ENCODE data around the gene LRRC56.

Gene LRRC56

DNA sequence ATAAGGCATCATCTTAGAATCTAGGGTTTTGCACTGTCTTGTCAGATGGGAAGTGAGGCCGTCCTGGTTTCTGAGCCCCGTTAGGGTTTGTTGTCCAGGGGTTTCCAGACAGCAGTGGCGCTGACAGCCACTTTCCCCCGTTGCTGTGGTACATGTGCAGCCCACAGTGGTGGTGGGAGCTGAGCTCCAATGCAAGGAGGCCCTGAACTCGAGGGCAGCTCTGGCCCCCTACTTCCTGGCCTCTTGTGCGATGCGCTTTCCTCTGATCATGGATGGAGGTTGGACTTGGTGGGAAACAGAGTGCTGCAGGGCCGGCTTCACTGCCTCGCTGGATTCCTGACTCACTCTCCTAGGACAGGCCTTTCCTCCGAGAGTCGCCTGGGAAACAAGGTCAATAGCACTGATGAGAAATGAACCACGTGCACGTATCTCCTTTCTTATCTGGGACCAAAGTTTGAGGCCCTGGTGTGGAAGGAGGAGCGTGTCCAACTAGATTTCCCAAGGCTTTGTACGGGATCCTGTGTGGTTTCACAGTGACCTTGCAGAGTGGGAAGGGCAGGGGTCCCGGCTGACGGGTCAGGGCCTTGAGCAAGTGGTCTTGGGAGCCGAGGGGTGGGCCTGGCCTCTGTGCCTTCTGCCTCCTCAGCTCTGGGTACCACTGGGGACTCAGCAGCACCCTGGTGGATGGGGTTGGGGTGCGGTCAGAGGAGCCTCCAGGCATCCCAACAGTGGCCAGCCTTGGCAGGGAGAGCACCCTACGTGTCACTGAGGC is 42.7 kb downstream of the LRRC56 start:
- Histone ChIP-seq H3K27ac (ENCODE audit: low read length) (no peak overlapping the region), H3K36me3 (ENCODE audit: control insufficient read depth, low read depth, low read length) (peaks cover 19% of the 10 kb centered on the region), H3K4me1 (ENCODE audit: control insufficient read depth, low read depth, low read length) (peaks cover 7% of the 10 kb centered on the region), H3K9me3 (ENCODE audit: control insufficient read depth, low read depth, low read length) (no peaks in the 10 kb centered on the region), H3K9ac (ENCODE audit: low read length) (no peak overlapping the region), H3K4me3 (ENCODE audit: low read length) (no peak overlapping the region), H3K27me3 (ENCODE audit: control insufficient read depth, insufficient read depth, low read length) (peaks cover 6% of the 10 kb centered on the region)

GRCh38 chr11:581342-581741 is 44.0 kb downstream of the LRRC56 start:
- Histone ChIP-seq H3K9ac (ENCODE audit: low read length) (no peak overlapping the region), H3K27me3 (ENCODE audit: control insufficient read depth, insufficient read depth, low read length) (no peaks in the 10 kb centered on the region), H3K36me3 (ENCODE audit: control insufficient read depth, low read depth, low read length) (peaks cover 22% of the 10 kb centered on the region), H3K27ac (ENCODE audit: low read length) (no peak overlapping the region), H3K4me3 (ENCODE audit: low read length) (no peak overlapping the region), H3K4me1 (ENCODE audit: control insufficient read depth, low read depth, low read length) (peaks cover 6% of the 10 kb centered on the region), H3K9me3 (ENCODE audit: control insufficient read depth, low read depth, low read length) (no peaks in the 10 kb centered on the region)

DNA sequence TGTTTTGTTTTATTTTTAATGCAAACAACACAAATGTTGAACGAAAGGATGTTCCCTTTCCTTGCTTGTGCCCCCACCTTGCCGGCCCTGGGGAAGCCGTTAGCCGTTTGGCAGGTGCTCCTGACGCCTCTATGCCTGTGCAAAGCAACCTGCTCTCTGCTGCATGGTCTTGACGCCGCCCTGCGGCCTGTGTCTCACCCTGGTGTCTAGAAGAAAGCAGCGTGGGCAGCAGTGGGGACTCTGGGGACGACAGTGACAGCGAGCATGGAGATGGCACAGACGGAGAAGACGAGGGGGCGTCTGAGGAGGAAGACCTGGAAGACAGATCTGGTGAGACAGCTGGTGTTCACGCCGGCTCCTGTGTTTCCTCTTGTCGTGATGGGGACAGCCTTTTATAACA is 44.4 kb downstream of the LRRC56 start:
- H3K4me1 ChIP-seq (ENCODE audit: control insufficient read depth, low read depth, low read length): peaks cover 6% of the 10 kb centered on the region
- H3K36me3 ChIP-seq (ENCODE audit: control insufficient read depth, low read depth, low read length): peaks cover 26% of the 10 kb centered on the region
- no peak overlapping the region for H3K9ac ChIP-seq (ENCODE audit: low read length)
- H3K9me3 ChIP-seq (ENCODE audit: control insufficient read depth, low read depth, low read length): no peaks in the 10 kb centered on the region
- no peak overlapping the region for H3K27ac ChIP-seq (ENCODE audit: low read length)
- no peak overlapping the region for H3K4me3 ChIP-seq (ENCODE audit: low read length)
- H3K27me3 ChIP-seq (ENCODE audit: control insufficient read depth, insufficient read depth, low read length): no peaks in the 10 kb centered on the region

DNA sequence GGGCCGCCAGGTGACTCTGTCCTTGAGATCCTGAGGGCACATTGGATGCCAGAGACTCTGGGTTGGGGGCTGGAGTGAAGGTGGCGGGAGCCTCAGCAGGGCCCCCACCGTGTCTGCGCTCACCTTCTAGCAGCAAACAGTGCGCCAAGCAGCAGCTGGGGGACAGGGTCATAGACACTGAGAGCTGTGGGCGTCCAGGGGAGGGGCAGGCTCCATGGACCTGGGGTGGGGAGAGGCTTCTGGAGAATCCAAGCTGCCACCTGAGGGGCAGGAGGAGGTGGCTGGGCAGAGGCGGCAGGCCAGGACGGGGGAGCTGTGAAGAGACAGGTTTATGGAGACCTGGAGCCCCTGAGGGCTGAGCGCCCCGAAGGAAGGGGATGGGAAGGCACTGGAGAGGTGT is 47.0 kb downstream of the LRRC56 start:
- H3K4me3 ChIP-seq (ENCODE audit: low read length): no peak overlapping the region
- no peaks in the 10 kb centered on the region for H3K9me3 ChIP-seq (ENCODE audit: control insufficient read depth, low read depth, low read length)
- H3K9ac ChIP-seq (ENCODE audit: low read length): no peak overlapping the region
- H3K36me3 ChIP-seq (ENCODE audit: control insufficient read depth, low read depth, low read length): peaks cover 46% of the 10 kb centered on the region
- H3K27me3 ChIP-seq (ENCODE audit: control insufficient read depth, insufficient read depth, low read length): no peaks in the 10 kb centered on the region
- H3K4me1 ChIP-seq (ENCODE audit: control insufficient read depth, low read depth, low read length): no peaks in the 10 kb centered on the region
- H3K27ac ChIP-seq (ENCODE audit: low read length): no peak overlapping the region

DNA sequence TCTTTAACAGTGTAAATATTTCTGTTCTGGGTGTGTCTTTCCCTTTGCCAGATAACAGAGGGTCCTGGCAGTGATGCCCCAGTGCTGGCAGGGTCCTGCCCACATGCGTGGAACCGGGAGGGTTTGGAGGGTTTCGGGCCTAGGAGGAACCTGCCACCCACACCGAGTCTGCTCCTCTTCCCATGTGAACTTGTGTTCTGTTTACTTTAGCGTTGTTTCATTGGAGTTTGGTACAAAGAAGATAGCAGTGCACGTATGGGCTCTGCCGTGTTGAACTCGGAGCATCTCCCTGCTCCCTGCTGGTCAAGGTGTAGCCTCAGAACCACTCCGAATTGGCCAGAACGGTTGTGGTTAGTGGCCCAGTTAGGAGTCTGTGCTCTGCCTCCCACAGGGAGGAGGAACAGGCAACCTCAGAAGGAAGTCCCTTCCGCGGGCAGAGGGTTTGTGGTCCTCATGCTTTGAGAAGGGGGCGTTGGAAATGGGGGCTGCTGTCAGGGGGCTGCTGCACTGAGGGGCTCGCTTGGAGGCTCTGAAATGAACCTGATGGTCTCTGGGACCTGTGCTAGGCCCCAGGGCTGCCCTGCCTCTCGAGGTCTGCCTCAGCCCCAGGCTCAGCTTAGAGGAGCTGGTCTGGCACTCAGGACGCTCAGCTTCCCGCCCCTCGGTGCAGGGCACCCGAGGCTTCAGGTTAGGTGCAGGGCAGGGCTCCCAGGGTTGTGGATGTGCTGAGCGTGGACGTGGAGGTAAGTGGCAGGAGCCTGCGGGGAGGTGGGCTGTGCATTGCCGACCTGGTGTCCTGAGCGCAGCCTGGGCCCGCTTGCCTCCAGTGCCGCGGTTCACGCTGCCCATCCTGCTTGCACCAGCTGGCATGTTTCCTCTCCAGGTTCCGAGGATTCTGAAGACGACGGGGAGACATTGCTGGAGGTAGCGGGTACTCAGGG is 49.3 kb downstream of the LRRC56 start:
- Histone ChIP-seq H3K4me1 (ENCODE audit: control insufficient read depth, low read depth, low read length) (no peaks in the 10 kb centered on the region), H3K9ac (ENCODE audit: low read length) (no peak overlapping the region), H3K27ac (ENCODE audit: low read length) (no peak overlapping the region), H3K9me3 (ENCODE audit: control insufficient read depth, low read depth, low read length) (no peaks in the 10 kb centered on the region), H3K27me3 (ENCODE audit: control insufficient read depth, insufficient read depth, low read length) (no peaks in the 10 kb centered on the region), H3K4me3 (ENCODE audit: low read length) (no peak overlapping the region), H3K36me3 (ENCODE audit: control insufficient read depth, low read depth, low read length) (peaks cover 64% of the 10 kb centered on the region)

DNA sequence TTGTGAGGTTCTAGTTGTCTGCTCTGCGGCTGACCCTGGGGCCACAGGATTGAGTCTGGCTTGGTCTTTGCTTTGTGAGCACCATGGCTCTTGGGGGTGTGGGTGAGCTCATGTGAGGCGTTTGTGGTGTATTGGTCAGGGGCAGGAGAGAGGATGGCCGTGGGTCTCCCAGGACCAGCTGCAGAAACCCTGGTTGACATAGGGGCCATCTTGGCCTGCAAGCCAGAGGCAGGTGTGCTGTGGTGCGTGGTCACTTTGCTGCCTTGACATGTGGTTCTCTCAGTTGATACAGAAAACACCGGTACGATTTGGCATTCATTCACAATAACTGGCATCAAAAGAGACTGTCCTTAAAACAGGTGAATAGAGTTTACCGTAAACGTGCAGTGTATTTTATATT is 50.2 kb downstream of the LRRC56 start:
- no peaks in the 10 kb centered on the region for H3K27me3 ChIP-seq (ENCODE audit: control insufficient read depth, insufficient read depth, low read length)
- H3K4me1 ChIP-seq (ENCODE audit: control insufficient read depth, low read depth, low read length): no peaks in the 10 kb centered on the region
- no peaks in the 10 kb centered on the region for H3K9me3 ChIP-seq (ENCODE audit: control insufficient read depth, low read depth, low read length)
- H3K36me3 ChIP-seq (ENCODE audit: control insufficient read depth, low read depth, low read length): peaks cover 62% of the 10 kb centered on the region
- H3K27ac ChIP-seq (ENCODE audit: low read length): no peak overlapping the region
- H3K4me3 ChIP-seq (ENCODE audit: low read length): no peak overlapping the region
- no peak overlapping the region for H3K9ac ChIP-seq (ENCODE audit: low read length)

DNA sequence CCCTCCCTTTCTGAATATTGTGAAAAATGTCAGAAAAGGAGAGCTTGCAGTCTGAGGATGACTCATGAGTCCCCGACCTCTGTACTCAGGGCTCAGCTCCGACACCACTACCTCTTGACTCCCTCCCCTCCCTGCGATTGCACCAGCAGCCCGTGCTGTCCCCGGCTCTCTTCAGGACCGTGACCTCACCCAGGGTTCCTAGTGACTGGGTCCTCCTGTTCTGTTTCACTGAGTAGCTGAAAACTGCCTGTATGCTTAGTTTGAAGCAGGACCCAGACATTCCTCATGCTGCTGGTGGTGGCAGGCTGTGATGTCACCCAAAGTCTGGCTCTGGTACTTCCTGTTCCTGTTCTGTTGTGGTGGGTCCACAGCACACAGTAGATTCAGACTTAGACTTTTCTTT is 50.7 kb downstream of the LRRC56 start:
- Histone ChIP-seq H3K9me3 (ENCODE audit: control insufficient read depth, low read depth, low read length) (no peaks in the 10 kb centered on the region), H3K27me3 (ENCODE audit: control insufficient read depth, insufficient read depth, low read length) (no peaks in the 10 kb centered on the region), H3K27ac (ENCODE audit: low read length) (no peak overlapping the region), H3K4me3 (ENCODE audit: low read length) (no peak overlapping the region), H3K36me3 (ENCODE audit: control insufficient read depth, low read depth, low read length) (peaks cover 67% of the 10 kb centered on the region), H3K4me1 (ENCODE audit: control insufficient read depth, low read depth, low read length) (no peaks in the 10 kb centered on the region), H3K9ac (ENCODE audit: low read length) (no peak overlapping the region)

- Histone ChIP-seq H3K36me3 (ENCODE audit: control insufficient read depth, low read depth, low read length) (peaks cover 69% of the 10 kb centered on the region), H3K9ac (ENCODE audit: low read length) (no peak overlapping the region), H3K4me1 (ENCODE audit: control insufficient read depth, low read depth, low read length) (no peaks in the 10 kb centered on the region), H3K9me3 (ENCODE audit: control insufficient read depth, low read depth, low read length) (no peaks in the 10 kb centered on the region), H3K4me3 (ENCODE audit: low read length) (no peak overlapping the region), H3K27me3 (ENCODE audit: control insufficient read depth, insufficient read depth, low read length) (no peaks in the 10 kb centered on the region), H3K27ac (ENCODE audit: low read length) (no peak overlapping the region)
These were observed 52.5 kb downstream of the LRRC56 start for GRCh38 chr11:589798-590197.

- no peak overlapping the region for H3K27ac ChIP-seq (ENCODE audit: low read length)
- no peaks in the 10 kb centered on the region for H3K27me3 ChIP-seq (ENCODE audit: control insufficient read depth, insufficient read depth, low read length)
- H3K36me3 ChIP-seq (ENCODE audit: control insufficient read depth, low read depth, low read length): peaks cover 80% of the 10 kb centered on the region
- H3K4me1 ChIP-seq (ENCODE audit: control insufficient read depth, low read depth, low read length): no peaks in the 10 kb centered on the region
- no peaks in the 10 kb centered on the region for H3K9me3 ChIP-seq (ENCODE audit: control insufficient read depth, low read depth, low read length)
- H3K9ac ChIP-seq (ENCODE audit: low read length): no peak overlapping the region
- no peak overlapping the region for H3K4me3 ChIP-seq (ENCODE audit: low read length)
These were observed 53.7 kb downstream of the LRRC56 start for GRCh38 chr11:590997-591396.

GRCh38 chr11:592501-592900 is 55.2 kb downstream of the LRRC56 start:
- Histone ChIP-seq H3K4me3 (ENCODE audit: low read length) (no peak overlapping the region), H3K27me3 (ENCODE audit: control insufficient read depth, insufficient read depth, low read length) (no peaks in the 10 kb centered on the region), H3K9ac (ENCODE audit: low read length) (no peak overlapping the region), H3K4me1 (ENCODE audit: control insufficient read depth, low read depth, low read length) (no peaks in the 10 kb centered on the region), H3K27ac (ENCODE audit: low read length) (no peak overlapping the region), H3K9me3 (ENCODE audit: control insufficient read depth, low read depth, low read length) (no peaks in the 10 kb centered on the region), H3K36me3 (ENCODE audit: control insufficient read depth, low read depth, low read length) (peaks cover 74% of the 10 kb centered on the region)

DNA sequence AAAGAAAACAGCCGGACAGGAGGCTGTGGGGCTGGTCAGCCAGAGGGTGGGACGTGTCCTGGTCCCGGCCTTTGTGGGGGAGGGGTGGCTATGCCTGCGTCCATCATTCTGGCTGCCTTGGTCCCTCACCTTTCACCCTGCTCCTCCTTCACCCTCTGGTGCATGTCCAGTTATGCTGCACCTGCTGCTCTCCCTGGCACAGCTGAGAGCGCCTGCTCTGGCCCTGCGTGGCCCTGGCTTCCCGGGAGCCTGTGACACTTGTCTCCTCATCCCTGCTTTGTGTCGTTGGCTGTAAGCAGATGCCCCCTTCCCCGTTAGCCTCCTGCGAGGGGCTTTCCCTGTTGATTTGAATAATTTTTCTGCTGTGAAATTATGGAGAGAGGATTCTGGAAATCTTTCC is 55.6 kb downstream of the LRRC56 start:
- Histone ChIP-seq H3K4me3 (ENCODE audit: low read length) (no peak overlapping the region), H3K27ac (ENCODE audit: low read length) (no peak overlapping the region), H3K27me3 (ENCODE audit: control insufficient read depth, insufficient read depth, low read length) (no peaks in the 10 kb centered on the region), H3K9me3 (ENCODE audit: control insufficient read depth, low read depth, low read length) (no peaks in the 10 kb centered on the region), H3K4me1 (ENCODE audit: control insufficient read depth, low read depth, low read length) (no peaks in the 10 kb centered on the region), H3K36me3 (ENCODE audit: control insufficient read depth, low read depth, low read length) (peaks cover 70% of the 10 kb centered on the region), H3K9ac (ENCODE audit: low read length) (no peak overlapping the region)
